ENCODE data around the gene CA10.

CA10 gene

DNA sequence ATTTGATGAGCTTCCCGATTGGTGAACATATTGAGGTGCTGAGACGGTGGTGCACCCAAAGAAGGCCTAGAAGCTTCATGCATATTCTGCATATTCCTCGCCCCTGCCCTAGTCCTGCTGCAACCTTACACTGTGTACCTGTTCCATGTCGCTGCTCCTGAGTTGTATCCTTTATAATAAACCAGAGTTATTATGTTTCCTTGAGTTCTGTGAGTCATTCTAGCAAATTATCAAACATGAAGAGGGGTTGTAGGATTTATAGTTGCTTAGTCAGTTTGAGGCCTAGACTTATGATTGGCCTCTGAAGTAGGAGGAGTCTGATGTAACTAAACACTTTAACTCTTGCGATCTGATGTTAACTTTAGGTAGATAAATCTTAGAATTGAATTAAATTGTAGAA lies 436.8 kb downstream of the CA10 start:
- no peak for DNase-seq (ENCODE audit: low read depth)

DNA sequence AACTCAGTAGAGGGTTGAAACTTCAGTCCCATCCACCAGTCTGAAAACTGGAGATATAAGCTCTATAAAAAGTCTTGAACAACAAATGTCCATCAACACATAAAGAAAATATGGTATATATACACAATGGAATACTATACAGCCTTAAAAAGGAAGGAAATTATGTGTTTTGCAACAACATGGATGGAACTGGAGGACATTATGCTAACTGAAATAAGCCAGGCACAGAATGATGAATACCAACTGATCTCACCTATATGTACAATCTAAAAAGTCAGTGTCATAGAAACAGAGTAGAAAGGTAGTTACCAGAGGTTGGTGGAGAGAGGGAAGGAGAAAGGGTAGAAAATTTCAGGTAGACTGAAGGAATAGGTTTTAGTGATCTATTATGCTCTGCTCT lies 438.1 kb downstream of the CA10 start:
- no peak for DNase-seq (ENCODE audit: low read depth)

DNA sequence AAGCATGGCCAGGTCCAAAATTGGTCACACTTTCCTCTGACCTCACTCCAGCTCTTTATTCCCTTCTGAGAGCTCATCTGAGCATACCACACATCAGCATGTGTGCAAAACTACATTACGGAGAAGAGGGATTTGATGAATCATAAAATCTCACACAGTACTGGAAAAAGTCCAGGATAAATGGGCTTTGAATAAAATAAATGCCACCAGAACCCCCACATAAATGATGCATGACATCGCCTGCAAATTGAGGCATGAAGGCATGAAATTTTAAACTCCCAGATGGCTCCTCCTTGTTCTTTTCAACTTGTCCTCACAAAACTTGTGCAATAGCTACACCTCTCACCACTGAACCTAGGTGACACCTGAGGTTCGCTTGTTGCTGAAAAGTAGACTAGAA lies 439.5 kb downstream of the CA10 start:
- DNase-seq (ENCODE audit: low read depth): no peak

DNA sequence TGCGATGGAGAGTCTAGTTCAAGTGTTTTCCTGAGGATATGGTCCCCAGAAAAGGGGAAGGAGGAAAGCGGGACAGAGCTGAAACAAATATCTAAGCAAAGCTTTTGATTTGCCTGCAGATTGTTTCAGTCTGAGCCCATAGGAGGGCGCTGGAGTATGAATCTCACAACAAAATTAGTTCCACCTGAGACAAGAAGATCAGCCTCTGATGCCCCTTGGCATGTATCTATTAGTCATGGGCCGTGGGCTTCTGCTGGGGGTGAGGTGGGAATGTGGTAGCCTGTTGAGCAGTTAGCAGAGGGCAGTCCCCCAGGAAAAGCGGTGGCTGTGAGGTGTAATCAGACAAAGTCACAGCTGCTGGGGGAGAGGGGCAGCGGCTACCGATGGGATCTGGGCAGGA lies 446.9 kb downstream of the CA10 start:
- DNase-seq (ENCODE audit: low read depth): no peak

DNA sequence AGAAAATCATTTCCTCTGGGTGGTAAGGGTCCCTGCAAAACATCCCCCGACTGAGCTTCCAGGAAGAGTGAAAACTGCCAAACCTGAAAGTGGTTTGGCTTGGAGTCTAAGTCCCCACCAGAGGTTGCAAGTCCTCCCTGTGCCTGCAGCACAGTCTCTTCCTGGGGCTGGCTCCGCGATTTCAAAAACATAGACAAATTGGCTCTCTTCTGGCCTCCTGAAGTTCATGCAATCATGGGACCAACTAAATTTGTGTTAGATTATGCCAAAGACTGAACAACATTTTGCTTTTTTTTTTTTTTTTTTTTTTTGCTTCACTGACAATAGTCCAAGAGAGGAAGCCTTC lies 447.9 kb downstream of the CA10 start:
- no peak for DNase-seq (ENCODE audit: low read depth)

- DNase-seq (ENCODE audit: low read depth): no peak
Observed at GRCh38 chr17:51709694-51710633, 448.6 kb downstream of the CA10 start.

- DNase-seq (ENCODE audit: low read depth): no peak
Observed at GRCh38 chr17:51707216-51707615, 451.3 kb downstream of the CA10 start.

- no peak for DNase-seq (ENCODE audit: low read depth)
Observed at GRCh38 chr17:51706093-51706492, 452.4 kb downstream of the CA10 start.

DNA sequence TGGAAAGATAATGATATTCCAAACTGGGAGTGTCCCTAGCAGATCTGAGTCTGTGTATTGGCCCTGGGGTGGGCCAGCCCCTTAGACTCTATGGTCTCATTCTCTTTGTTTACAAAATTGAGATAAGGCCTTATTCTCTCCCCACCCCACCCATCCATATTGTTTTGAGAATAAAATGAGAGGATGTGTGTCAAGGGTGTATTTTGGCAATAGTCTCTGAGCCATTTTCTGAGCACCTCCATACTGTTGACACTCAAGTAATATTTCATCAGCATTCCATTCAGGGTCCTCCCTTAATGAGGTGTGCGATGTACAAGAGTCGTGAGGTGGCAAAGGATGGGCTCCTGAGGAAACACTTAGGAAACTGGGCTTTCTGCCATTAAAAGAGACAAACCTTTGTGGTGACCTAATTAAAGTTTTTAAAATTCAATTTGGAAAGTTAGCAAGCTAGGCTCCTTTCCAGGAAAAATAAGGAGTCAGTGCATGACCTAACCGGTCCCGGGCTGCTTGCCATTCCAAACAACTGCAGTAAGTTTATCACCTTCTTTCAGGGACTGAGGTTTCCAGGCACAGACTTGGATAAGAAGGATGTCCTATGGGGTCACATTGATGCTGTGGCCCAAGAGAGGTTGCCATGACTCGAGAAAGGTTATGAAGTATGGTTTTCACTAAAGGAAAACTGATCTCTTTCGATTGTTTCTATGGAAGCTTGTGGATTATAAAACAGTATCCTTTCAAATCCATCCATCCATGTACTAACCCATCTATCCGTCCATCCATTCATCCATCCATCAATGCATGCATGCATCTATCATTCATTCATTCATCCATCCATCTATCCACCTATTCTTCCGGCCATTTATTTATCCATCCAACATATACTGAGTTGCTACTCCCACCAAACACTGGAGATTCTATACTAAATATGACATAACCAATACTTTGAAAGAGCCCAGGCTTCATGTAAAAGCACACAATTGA lies 454.9 kb downstream of the CA10 start:
- DNase-seq (ENCODE audit: low read depth): no peak

GRCh38 chr17:51702963-51703360 lies 455.6 kb downstream of the CA10 start:
- no peak for DNase-seq (ENCODE audit: low read depth)

DNA sequence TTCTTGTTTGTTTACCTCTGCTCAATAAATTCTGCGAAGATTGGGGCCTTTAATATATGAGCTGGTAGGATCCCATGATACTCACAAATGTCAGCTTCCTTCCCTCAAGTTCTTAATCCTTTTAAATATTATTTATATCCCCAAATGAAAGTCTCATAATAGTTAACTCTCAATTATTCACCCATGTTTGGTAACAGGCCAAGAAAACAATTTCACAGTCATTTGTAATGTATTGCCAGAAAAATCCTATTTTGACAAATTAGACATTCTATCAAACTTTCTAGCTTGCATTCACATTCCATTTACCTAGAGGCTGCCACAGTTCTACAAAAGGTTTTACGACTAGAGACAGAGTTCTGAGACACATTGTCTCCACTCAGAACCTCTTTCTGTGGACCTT lies 457.0 kb downstream of the CA10 start:
- no peak for DNase-seq (ENCODE audit: low read depth)

DNA sequence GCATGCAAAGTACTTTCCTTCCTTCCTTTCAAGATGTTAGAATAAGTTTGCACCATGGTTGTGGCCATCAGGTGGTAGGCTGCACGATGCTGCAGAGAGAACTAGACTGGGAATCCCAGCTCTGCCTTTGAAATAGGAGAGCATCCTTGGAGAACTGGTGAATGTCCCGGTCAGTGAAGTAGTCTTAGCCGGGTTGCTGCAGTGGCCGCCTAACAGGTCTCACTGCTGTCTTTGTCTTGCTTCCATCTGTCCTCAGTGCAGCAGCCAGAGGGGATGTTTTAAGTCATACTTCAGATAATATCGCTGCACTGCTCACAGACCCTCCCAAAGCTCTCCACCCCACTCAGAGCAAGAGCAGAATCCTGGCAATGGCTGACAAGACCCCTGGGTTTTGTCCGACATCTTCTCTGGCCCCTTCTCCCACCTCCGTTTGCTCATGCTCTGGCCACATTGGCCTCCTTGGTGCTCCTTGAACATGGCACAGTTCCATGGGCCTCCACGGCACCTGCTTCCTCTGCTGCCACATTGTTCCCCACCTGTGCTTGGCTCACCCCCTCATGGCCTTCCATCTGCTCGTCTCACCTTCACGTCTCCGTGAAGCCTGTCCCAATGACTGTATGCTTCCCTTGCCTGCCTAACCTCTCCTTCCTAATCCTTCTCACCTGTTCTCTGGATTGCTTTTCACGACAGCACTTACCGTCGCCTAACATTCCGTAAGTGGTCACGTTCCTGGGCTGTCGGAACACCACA lies 458.3 kb downstream of the CA10 start:
- no peak for DNase-seq (ENCODE audit: low read depth)

DNA sequence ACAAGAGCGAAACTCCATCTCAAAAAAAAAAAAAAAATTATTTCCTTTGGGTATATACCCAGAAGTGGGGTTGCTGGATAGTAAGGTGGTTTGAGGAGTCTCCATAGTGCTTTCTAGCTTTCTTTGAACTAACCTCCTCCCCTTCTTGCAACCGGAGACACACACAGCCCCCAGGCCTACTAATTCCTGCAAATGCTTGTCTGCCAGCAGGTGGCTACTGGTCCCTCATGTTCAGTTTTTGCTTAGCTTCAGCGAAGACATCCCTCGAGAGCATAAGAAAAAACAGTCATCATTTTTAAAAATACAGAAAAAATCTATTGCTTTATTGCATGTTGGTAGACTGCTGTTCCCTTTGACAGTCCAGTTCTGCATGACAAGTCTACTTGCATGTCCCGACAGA lies 459.2 kb downstream of the CA10 start:
- no peak for DNase-seq (ENCODE audit: low read depth)

DNA sequence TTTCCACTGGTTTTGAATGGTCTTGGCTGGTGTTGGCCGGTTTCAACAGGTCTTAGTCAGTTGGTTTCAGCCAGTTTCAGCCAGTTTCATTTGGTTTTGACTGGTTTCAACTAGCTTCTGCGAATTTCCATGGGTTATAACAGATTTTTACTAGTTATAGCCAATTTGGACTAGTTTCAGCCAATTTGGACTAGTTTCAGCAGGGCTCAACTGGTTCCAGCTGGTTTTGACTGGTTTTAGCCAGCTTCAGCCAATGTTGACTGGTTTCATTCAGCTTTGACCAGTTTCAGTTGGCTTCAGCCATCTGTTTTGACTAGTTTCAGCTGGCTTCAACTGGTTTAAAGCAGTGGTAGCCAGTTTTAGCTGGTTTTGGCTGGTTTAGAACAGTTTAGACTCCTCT lies 465.6 kb downstream of the CA10 start:
- DNase-seq (ENCODE audit: low read depth): no peak

DNA sequence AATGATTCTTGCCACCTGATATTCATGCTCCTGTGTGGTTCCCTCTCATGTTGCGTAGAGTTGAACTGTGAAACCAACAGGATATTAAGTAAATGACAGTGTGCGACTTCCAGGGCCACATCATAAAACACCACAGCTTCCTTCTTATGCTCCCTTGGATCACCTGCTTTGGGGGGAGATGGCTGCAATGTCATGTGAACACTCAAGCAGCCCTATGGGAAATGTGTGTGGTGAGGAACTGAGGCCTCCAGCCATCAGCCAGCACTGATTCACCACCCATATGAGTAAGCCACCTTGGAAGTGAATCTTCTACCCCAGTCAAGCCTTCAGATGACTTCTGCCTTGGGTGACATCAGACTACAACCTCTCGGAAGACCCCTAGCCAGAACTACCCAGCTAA lies 470.6 kb downstream of the CA10 start:
- no peak for DNase-seq (ENCODE audit: low read depth)

- DNase-seq (ENCODE audit: low read depth): no peak
Observed at GRCh38 chr17:51685287-51685909, 473.1 kb downstream of the CA10 start.

GRCh38 chr17:51684214-51684613 lies 474.3 kb downstream of the CA10 start:
- no peak for DNase-seq (ENCODE audit: low read depth)

GRCh38 chr17:51683291-51683690 lies 475.2 kb downstream of the CA10 start:
- no peak for DNase-seq (ENCODE audit: low read depth)

DNA sequence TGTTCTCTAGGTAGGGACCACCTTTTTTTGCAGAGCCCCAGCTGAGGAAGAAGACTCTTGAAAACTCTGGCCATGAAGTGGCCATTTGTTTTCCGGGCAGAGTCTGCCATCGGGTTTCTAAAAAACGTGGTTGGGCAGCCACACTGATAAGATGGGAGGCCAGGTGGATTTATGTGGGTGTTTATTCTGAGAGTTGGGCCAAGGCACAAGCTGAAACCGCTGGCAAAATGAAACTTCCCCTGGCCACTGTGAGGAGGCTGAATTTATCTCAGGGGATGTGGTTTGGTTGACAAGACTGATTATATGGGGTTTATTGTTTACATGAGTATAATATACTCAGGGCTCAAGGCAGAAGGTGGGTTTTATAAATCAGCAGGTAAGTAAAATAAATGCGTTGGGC lies 476.4 kb downstream of the CA10 start:
- no peak for DNase-seq (ENCODE audit: low read depth)

- DNase-seq (ENCODE audit: low read depth): no peak
Observed at GRCh38 chr17:51677875-51678274, 480.6 kb downstream of the CA10 start.

- DNase-seq (ENCODE audit: low read depth): no peak
Observed at GRCh38 chr17:51676691-51677487, 481.6 kb downstream of the CA10 start.
